GM21529 (cell line): ENCODE data around the gene CNTNAP1.

Experiments
- ATAC-seq: cut with Tn5 transposase; IDR thresholded peaks from one replicate; pipeline ENCODE4 v1.9.1; 2021; ENCODE audit not compliant: unreplicated experiment

The CNTNAP1 gene

DNA sequence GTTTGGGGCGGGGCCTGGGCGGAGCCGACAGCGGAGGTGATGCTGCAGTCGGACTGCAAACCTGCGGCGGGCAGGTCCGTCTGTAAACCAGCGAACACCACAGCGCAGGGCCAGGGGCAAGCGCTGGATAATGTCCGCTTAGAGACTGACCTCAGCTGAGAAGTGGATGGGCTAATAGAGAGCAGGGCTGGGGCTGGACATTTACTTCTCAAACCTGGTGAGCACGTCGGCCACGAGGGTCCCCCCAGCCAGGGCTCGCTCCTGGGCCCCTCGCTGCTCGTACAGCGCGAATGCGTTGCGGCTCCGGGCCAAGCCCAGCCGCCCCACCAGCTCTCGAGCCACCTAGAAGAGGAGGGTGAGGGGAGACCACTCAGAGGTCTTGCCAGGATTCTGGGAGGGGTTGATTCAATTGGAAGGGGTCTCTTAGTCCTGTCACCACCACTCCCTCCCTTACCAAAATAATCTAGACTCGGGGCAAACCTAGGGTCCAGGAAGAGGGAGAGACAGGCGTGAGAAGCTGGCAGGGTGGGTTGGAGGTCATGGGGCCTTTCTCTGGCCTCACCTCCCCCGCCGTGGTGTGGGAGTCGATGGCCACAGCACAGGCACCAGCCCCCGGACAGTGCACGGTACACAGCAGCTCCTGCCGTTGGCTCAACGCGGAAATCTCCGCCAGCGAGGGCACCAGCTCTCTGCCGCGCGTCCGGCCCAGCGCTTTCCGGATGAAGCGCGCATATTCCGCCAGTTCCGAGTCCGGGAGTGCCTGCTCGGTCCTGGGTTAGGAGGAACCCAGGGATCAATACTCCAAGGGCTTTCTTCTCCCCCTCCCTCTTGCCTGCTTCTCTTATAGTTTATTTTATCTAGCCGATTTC, 11.3 kb upstream of the CNTNAP1 start:
- ATAC-seq, result no peak

DNA sequence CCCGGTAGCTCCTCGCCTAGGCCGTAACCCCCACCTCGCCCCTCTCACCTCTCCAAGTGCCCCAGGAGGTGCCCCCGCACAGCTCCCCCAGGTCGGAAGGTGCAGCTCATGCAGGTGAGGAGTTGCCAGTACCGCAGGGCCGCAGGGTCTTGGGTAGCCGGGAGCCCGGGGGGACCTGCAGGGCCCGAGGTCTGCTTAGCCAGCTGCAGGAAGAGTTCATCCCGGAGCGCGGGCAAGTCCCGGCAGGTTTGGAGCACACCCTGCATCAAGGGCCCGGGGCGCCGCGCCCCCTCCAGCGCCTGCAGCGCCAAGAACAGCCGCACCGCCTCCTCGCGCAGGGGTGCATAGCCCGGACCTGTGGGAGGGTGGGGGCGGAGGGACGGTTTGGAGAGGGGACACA, 10.3 kb upstream of the CNTNAP1 start:
- no peak for ATAC-seq

DNA sequence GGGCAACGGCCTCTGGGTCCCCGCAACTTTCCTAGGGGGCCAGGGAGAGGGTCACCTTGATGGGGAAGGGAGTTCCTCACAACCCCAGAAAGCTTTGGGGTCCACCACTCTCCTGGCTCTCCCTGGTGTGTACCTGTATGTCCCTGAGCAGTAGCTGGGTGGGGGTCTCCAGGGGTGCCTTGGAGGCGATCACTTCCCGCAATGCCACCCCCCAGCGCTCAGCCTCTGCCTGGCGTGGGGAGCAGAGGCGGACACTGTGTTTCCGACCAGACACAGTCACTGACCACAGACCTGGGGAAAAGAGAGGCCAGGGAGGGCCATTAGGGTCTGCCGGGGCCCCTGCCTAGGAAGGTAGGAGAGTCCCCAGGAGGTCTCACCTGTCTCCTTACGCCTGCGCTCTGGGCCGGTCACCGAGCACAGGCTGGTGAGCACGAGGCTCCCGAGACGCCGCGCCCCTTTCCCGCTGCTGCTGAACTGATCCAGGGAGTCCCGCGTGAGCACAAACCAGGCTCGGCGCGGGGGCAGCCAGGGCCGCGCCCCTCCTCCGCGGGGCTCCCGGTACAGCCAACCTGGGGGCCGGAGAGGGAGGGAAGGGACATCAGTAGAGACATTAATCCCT, 9.0 kb upstream of the CNTNAP1 start:
- no peak for ATAC-seq

DNA sequence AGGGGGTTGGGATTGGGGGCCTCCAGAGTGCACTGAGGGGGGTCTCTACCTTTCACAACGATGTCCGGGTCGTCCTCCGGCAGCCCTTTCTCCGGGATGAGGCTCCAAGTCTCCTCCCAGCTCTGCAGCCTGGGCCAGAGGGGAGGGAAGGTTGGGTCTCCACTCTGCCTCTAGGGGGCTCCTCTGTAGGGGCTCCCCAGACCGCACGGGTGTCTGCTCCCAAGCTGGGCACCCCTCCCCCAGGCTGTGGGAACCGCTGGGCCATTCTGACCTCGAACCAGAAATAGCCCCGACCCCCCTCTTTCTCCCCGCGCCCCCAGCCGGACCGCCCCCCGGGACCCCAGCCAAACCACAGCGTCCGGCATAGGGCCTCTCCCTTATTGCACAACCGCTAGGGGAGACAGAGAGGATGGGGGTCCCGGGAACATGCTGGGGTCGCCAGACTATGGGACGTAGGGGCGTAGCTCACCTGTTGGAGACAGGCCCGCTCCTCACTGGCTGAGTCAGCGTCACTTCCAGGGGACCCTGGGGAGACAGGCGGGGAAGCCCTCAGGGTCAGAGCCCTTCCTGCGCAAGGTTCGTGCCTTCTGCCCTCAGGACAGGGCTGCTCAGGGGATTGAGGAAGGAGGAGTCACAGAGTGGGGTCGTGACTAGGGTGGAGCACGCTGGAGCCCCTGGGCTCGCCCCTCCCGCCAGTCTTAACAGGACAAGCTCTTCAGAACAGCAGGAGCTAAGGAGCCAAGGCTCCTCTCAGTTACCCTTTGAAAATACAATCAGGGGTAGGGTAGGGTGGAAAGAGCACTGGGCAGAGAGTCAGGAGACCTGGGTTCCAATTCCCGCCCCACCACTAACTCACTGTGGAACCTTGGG, 8.2 kb upstream of the CNTNAP1 start:
- no peak for ATAC-seq

DNA sequence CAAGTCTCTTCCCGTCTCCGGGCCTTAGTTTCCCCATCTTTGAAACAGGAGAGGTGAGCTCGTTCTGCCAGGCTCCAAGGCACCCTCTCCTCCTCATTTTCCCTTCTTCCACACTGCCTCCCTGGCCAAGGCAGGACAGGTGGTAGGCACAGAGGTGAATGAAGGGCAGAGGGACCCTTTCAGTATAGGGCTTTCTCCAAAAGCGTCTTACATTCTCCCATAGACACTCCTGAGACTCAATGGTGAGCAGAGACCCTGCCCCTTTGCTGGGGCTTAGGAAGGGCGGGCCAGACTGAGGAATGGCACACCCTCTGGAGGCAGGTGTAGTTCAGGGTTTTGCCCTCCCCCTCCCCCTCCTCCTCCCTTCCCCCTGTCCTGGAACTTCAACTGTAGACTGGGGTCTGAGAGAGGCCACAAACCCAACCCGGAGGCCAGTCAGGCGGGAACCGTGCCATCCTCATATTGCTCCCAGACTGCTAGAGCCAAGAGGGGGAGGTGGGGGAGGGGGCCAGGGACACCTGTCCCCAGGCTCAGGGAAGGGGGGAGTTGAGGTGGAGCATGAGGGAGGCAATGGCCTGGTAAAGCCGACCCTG, 7.5 kb upstream of the CNTNAP1 start:
- ATAC-seq, result no peak

DNA sequence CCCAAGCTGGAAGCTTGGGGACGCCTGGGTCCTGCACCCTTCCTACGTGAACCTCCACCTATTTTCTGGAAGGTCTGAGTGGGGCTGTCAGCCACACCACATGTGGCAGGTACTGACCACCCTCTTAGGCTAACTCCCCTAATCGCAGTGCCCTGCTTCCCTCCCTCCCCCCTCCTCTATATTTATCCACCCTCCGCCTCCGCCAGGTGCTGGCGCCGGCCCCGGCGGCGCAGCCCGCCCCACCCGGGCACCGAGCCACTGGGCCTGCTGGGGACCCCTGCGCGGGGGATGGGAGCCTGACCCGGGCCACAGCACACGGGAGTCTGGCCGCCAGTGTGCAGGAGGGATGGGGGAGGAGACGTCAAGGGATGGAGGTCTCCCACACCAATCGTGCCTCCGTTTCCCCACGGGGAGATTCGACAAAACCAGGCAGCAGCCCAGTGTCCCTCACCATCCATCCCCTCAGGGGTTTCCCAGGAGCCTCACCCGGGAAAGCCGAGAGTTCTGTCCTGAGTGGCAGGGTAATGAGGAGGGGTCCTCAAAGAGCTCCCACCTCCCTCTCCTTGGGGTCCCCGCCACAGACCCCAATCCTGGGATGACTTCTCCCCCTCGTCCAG, 6.9 kb upstream of the CNTNAP1 start:
- ATAC-seq, result no peak

DNA sequence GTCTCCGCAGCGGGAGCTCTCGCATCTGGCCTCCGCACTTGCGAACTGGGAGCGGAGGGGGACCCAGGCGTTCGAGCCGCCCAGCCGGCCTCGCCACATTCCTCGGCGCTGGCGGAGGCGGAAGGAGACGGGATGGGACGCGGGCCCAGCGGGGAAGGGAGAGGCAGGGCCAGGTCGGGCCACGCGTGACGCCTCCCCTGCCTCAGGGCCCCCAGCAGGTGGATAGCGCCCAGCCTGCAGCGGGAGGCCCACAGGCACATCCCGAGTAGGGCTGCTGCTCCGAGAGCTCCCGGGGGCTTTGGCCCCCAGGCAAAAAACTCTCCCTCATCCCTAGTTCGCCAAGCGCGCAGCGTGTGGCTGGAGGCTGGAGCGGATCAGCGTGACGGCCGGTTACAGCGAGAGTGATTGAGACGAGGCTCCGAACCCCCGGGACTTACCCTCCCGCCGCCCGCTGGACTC, 6.3 kb upstream of the CNTNAP1 start:
- ATAC-seq, result no peak

DNA sequence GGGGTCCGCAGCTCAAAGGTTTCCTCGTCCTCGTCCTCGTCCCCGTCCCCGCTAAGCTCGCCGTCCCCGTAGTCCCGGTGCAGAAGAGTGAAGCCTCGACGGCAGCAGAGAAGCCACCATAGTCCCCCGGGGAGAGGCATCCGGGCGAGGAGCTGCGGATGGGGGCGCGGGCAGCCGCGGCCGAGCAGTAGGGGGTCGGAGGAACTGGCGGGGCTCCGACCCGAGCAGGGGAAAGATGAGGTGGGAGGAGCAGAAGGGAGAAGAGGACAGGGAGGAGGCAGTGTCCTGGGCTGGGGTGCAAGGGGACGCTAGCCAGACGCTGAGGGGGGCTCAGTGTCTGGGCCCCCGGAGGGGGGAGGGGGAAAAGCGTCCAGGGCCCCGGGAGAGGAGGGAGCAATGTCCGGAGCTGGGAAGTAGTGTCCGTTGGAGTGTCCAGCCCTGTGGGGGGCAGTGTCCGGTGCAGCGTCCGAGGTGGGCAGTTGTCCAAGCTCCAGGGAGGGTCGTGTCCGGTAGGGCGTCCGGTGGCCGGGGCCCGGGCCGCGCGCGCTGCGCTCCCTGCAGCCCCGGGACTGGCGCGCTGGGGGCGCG, 5.8 kb upstream of the CNTNAP1 start, which contains the start of gene PLEKHH3:
PLEKHH3 (minus strand) TSS at position 571 of the 588 bp plus-strand sequence; CDS start at position 140, 431 bp downstream.
- ATAC-seq, result no peak

DNA sequence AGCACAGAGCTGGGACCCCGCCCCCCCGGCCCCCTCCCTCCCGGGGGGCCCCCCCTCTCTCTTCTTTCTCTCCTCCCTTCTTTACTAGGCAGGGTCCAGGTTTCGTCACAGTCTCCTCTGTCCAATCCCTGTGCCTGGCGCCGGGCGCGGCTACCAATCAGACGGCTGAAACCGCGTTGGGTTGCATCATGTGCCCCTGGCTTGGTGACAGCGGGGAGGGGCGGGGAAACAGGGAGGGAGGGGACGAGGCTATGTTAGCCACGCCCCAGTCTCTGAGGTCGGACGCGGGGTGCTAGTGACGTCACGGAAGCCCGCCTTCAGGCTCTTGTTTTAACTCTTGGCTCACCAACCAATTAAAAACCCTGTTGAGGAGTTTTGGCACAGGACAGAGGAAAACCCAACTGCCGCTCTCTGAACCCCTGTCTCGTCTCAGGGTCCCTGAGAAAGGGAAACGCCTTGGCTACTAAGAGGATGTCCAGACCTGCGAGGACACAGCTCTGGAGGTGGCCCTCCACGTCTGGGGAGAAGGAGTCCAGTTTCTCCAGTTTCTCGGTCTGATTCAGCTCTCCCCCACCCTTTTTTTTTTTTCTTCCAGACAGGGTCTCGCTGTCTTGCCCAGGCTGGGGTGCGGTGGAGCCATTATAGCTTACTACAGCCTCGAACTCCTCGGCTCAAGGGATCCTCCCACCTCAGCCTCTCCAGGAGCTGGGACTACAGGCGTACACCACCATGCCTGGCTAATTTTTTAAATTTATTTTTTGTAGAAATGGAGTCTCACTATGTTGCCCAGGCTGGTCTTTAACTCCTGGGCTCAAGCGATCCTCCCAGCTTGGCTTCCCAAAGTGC, 5.1 kb upstream of the CNTNAP1 start:
- ATAC-seq, result peak; percentile 52

DNA sequence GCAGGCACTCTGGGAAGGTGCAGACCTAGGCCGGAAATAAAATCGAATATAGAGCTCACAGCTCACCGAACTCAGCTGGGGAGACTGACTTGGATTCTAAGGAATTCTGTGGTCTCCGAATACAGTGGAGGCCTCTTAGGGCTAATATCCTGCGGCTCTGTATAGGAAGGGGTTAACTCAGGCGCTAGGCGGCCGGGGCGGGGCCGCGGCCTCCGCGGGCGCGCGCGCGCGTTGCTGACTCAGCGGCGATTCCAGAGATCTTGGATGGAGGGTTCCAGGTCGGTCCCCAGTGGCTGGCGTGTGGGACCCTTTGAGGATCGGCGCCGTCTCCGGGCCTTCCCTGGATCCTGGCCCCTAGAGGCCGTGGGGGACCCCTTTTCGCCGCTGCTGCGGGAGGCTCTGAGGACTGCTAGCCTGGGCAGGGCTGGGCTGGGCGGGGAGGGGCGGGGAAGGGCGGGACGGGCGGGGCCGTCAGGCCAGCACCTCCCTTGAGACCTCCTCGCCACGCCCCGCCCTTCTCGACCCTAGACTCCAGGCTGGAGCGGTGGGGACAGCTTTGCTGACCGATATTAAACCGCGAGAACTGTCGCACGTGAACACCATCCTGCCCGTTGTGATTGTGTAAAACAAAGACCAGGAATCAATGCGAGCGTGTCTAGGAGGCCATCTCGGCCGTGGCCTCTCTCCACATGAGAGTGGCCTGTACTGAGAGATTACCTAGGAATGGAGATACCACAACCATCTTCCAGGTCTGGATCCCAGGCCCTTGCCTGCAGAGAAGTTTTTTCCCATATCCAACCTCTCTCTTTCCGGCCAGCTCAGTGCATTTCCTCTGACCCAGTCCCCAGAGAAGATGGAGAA, 4.2 kb upstream of the CNTNAP1 start:
- no peak for ATAC-seq

DNA sequence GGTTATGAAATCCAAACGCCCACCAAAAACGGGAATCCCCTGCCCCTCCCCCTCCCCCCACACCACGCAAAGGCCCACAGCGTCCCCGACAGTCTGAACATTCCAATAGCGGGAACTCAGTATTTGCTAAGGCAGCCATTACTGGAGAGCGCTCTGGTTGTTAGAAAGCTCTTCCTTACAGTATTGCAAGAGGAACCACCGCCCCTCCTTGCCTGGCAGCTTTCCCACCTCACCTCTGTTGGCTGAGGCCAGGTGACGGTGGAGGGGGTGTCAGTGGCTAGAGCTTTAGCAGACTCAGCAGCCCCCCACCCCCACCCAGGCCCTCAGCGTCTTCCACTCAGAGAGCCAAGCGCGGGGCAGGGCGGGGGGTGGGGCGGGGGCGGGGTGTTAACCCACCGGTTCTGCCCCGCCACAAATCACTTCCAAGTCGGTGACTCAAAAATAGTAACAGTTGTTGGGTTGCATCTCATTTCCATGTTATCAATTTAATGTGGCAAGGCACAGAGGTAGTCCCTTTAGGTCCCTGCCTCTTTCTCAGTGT, 3.3 kb upstream of the CNTNAP1 start:
- no peak for ATAC-seq

DNA sequence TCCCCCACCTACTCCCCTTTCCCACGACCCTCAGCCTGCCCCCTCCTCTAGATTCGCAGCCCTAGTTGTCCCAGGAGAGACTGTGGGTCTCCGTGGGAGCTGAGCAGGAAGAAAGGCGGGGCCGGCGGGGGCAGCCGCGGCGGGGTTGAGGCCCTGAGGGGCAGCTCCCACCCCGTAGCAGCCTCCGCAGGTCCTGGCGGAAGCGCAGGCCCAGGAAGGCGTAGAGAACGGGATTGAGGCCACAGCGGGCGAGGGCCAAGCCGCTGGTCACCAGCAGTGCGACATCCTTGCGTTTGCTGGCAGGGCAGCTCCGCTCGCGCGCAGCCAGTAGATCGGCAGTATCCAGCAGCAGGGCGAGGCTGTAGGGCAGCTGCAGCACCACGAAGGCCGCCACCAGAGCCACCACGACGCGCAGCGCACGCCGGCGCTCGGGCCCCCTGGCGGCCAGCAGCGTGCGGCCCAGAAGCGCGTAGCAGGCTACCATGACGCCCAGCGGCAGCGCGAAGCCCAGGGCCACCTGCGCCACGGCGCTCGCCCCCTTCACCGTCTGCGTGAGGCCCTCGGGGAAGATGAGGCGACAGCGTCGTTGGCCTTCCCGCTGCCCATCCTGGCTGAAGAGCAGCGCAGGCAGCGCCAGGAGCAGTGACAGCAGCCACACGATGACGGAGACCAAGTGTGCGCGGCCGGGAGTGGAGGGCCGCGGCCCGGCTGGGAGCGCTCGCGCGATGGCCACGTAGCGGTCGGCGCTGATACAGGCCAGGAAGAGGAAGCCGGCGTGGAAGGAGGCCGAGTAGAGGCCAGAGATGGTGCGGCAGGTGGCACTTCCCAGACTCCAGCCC, 2.6 kb upstream of the CNTNAP1 start:
- ATAC-seq, result no peak

DNA sequence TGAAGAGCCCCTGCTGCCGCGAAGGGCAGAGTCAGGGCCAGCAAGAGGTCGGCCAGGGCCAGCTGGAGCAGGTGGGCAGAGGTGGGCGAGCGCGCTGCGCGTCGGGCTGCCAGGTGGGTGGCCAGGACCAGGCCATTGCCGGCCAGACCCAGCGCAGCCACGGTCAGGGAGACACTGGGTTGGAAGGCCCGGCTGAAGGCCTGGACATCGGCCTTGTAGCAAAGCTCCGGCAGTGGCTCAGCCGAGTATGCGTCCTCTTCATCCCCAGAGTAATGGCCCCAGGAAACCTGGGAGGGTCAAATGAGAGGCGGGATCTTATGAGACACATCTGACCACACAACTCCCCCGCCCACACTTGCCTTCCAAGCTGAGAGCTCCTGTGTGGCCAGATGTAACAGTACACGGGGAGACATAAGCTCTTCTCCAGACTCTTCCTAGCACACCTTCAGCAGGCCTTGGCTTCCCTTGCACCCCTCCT, 2.0 kb upstream of the CNTNAP1 start:
- no peak for ATAC-seq

DNA sequence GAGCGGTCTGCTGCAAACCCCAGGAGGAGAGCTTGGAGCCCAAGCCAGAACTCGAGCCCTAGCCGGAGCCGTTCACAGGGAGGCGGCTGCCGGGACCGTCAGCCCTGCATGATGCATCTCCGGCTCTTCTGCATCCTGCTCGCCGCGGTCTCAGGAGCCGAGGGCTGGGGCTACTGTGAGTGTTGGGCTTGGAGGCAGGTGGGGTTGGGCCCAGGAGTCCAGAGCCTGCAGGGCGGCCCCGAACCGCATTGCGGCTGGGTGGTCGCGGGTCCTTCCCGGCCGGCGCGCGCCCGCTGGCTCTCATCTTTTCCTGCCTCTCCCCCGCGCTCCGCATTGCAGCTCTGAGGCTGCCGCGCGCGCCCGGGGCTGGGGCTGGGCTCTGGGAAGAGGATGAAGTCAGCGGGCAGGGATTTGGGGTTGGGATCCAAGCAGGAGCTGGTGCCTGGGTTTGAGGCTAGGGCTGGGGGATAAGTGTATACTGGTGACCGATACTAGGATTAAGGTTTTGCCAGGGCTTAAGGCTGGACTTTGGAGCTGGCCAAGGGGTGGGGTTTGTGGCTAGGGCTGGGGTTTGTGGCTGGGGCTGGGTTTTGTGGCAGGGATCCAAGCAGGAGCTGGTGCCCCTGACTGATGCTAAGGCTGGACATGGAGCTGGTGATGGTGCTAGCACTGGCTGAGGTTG, 532 bp downstream of the CNTNAP1 start:
- no peak for ATAC-seq

DNA sequence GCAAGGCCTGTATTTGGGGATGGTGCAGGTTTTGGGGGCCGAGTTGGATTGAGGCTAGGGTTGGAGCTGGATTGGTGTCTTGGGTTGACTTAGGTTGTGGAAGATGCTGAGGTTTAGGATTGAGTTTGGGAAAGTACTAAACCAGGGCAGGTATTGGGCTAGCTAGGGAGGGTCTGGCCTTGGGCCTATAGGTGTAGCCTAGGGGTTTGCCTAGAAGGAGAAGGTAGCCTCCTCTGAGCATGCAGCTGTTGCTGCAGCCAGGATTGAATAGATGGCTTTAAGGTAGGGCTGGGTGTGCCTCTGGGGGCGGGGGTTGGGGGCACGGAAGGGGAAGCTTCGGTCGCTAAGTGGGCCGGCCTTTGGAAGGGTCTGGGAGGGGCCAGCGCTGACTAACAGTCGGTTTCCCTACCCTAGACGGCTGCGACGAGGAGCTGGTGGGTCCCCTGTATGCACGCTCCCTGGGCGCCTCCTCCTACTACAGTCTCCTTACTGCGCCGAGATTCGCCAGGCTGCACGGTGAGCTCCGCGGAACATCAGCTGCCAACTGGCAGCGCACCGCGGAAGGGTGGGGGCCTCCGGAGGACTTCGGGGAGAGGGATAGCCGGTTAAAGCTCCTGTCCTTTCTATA, 1.2 kb downstream of the CNTNAP1 start:
- ATAC-seq, result no peak

DNA sequence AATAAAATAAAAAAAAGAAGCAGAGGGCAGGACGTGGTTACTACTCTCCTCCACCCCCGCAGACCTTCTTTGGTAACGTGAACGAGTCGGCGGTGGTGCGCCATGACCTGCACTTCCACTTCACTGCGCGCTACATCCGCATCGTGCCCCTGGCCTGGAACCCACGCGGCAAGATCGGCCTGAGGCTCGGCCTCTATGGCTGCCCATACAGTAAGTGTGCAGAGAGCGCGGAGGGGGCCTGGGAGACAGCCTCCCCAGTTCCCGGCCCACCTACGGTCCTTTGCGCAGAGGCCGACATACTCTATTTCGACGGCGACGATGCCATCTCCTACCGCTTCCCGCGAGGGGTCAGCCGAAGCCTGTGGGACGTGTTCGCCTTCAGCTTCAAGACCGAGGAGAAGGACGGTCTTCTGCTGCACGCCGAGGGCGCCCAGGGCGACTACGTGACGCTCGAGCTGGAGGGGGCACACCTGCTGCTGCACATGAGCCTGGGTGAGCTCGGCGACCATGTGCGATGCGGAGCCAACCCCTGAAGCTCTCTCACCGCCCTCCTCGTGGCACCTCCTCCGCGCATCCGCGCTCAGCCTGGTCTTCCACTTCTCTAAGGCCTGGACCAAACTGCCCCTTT, 2.7 kb downstream of the CNTNAP1 start:
- no peak for ATAC-seq
